ENCODE measurements around the gene DPYD. TPM values are rescaled to one million over a fixed set of nuclear protein-coding genes. Genes with fewer than 3 reads are reported as not detected.

Gene DPYD
- total RNA-seq, 1 experiment from 2014 or later = 0.46 TPM

GRCh38 chr1:97041026-97041425, 879.8 kb downstream of the DPYD start:
- Mint-ChIP-seq H3K36me3 (no peaks in the 10 kb centered on the region), H3K27me3 (ENCODE audit: low read depth) (no peaks in the 10 kb centered on the region), H3K4me3 (no peak overlapping the region), H3K4me1 (0 out of 2 replicates have a peak, but pooled peaks cover 4% of the 10 kb centered on the region), H3K9me3 (peaks cover 37% of the 10 kb centered on the region), H3K27ac (no peak overlapping the region)
- no peak for ATAC-seq
- DNase-seq (ENCODE audit: low spot score) = no peak
- TF ChIP-seq E2F1 (CRISPR knock-in tag; IDR thresholded peaks at IDR 0.05) = no peak
- no peak for TF ChIP-seq PREB (CRISPR knock-in tag; IDR thresholded peaks at IDR 0.05; ENCODE audit: borderline replicate concordance)
- no peak for TF ChIP-seq TEAD1 (CRISPR knock-in tag; IDR thresholded peaks at IDR 0.05)
- no peak for TF ChIP-seq ATF2 (CRISPR knock-in tag; IDR thresholded peaks at IDR 0.05; ENCODE audit: borderline replicate concordance, low read depth)
- TF ChIP-seq ZNF138 (CRISPR knock-in tag; conservative IDR thresholded peaks at IDR 0.05) = no peak
- TF ChIP-seq CREB1 (CRISPR knock-in tag; IDR thresholded peaks at IDR 0.05) = no peak
- TF ChIP-seq NR3C1 (CRISPR knock-in tag; conservative IDR thresholded peaks at IDR 0.05; ENCODE audit: low read depth) = no peak
- no peak for TF ChIP-seq ZNF512 (CRISPR knock-in tag; IDR thresholded peaks at IDR 0.05; ENCODE audit: borderline replicate concordance)
- TF ChIP-seq ZNF671 (CRISPR knock-in tag; IDR thresholded peaks at IDR 0.05) = no peak
- TF ChIP-seq RORB (CRISPR knock-in tag; IDR thresholded peaks at IDR 0.05) = no peak
- no peak for TF ChIP-seq E2F4 (CRISPR knock-in tag; IDR thresholded peaks at IDR 0.05; ENCODE audit: borderline replicate concordance, low read depth)
- no peak for TF ChIP-seq NFE2L1 (CRISPR knock-in tag; IDR thresholded peaks at IDR 0.05)
- TF ChIP-seq ELF4 (CRISPR knock-in tag; IDR thresholded peaks at IDR 0.05; ENCODE audit: low read depth) = no peak
- TF ChIP-seq JAZF1 (CRISPR knock-in tag; IDR thresholded peaks at IDR 0.05) = no peak
- no peak for TF ChIP-seq CTCF (IDR thresholded peaks at IDR 0.05)
- TF ChIP-seq MYBL2 (CRISPR knock-in tag; IDR thresholded peaks at IDR 0.05) = no peak
- POLR2A ChIA-PET = no interaction called here
- CTCF ChIA-PET = no interaction called here

GRCh38 chr1:97038410-97038809, 882.4 kb downstream of the DPYD start:
- no peak for DNase-seq (ENCODE audit: low spot score)
- CTCF ChIA-PET = no interaction called here
- Mint-ChIP-seq H3K9me3 (peaks cover 37% of the 10 kb centered on the region), H3K36me3 (no peaks in the 10 kb centered on the region), H3K4me1 (0 out of 2 replicates have a peak, but pooled peaks cover 4% of the 10 kb centered on the region), H3K4me3 (no peak overlapping the region), H3K27ac (no peak overlapping the region), H3K27me3 (ENCODE audit: low read depth) (no peaks in the 10 kb centered on the region)
- POLR2A ChIA-PET = no interaction called here
- ATAC-seq = no peak
- TF ChIP-seq TEAD4 (CRISPR knock-in tag; IDR thresholded peaks at IDR 0.05) (no peak), FOXJ3 (CRISPR knock-in tag; IDR thresholded peaks at IDR 0.05; ENCODE audit: borderline replicate concordance) (no peak), E2F5 (CRISPR knock-in tag; IDR thresholded peaks at IDR 0.05) (no peak), NFYB (CRISPR knock-in tag; conservative IDR thresholded peaks at IDR 0.05; ENCODE audit: low read depth) (no peak), HMGXB4 (CRISPR knock-in tag; IDR thresholded peaks at IDR 0.05) (no peak), ZNF416 (CRISPR knock-in tag; IDR thresholded peaks at IDR 0.05) (no peak), FOXK1 (CRISPR knock-in tag; IDR thresholded peaks at IDR 0.05) (no peak), SMAD3 (CRISPR knock-in tag; IDR thresholded peaks at IDR 0.05; ENCODE audit: borderline replicate concordance) (no peak), NR3C1 (CRISPR knock-in tag; conservative IDR thresholded peaks at IDR 0.05; ENCODE audit: low read depth) (no peak), RORB (CRISPR knock-in tag; IDR thresholded peaks at IDR 0.05) (no peak), SOX15 (CRISPR knock-in tag; IDR thresholded peaks at IDR 0.05) (no peak)

Measured in WTC11 (cell line).